Stimulated activated CD4-positive, alpha-beta T cell treated with anti-CD3 and anti-CD28 coated beads, Interleukin-2, amount 100 ng/mL, for 24 hours (primary cell): ENCODE results near the gene PAFAH2.
A peak's percentile ranks its signal among the peaks of the same experiment; 100 is the strongest.

Experiments used
- DNase-seq, 2 donors: peaks; one replicate each; pipeline ENCODE4 v3.0.0-alpha.2; 2020

PAFAH2 gene

DNA sequence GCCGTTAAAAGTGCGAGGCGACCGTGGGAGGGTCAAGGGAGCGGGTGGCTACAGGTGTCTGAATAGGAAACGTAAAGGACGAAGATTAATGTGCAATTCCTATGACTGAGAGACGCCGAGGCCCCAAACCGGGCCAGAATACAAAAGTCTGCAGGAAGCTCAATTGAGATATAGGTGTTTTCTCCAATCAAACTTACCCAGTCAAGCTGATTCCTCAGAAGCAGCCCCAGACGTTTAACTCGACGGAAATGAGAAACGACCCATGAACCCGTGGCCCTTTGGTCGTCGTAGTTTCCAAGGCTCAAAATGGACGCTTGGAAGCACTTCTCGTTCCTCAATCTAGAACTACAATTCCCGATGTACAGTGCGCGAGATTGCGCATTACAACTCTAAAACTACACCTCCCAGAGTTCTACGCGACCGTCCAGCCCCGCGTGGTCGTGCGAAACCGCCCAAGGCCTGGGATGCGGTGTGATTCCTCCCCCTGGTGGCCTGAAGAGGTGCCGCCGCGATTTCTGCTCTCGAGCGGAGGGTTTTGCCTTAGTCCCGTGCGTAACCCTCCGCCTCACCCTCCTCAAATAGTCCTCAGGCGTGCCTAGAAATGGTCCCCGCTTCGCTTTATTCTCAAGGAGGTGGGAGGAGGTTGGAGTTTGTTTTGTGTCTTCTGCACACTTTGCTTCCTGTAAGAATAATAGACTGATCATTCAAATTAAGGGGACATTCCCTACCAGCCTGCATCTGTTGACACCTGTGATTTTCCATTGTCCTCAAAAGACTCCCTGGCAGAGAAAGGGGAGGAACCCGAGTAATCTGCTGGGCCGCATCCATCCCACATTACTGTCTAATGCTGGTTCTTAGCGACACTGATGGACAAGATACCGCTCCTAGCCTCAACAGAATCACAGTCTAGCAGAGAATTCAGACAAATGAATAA is at the start of gene PAFAH2:
Gene PAFAH2, minus strand, starts transcription at position 236 of the 934 bp plus-strand sequence. CDS start 7,247 bp downstream, outside the sequence.
- DNase-seq, result peak; percentile 95 to 96

DNA sequence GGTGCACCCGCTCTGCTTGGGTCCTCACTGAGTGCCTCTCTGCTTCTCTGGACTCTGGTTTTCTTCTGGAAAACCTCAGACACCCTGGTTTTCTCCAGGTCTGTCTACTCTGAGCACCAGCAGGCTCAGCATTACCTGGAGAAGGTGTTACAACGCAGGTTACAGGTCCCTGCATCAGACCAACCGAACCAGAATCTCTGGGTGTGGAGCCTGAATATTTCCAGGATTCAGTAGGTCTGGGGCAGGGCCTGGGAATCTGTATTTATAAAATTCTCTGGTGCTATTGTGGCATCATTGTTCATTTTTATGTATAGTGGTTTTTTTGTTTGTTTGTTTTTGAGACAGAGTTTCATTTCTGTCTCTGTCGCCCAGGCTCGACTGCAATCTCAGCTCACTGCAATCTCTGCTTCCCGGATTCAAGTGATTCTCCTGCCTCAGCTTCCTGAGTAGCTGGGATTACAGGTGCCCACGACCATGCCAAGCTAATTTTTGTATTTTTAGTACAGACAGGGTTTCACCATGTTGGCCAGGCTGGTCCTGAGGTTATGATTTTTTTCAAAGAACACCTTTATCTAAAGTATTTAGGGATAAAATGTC is 49.5 kb upstream of the PAFAH2 start:
- no peak for DNase-seq

DNA sequence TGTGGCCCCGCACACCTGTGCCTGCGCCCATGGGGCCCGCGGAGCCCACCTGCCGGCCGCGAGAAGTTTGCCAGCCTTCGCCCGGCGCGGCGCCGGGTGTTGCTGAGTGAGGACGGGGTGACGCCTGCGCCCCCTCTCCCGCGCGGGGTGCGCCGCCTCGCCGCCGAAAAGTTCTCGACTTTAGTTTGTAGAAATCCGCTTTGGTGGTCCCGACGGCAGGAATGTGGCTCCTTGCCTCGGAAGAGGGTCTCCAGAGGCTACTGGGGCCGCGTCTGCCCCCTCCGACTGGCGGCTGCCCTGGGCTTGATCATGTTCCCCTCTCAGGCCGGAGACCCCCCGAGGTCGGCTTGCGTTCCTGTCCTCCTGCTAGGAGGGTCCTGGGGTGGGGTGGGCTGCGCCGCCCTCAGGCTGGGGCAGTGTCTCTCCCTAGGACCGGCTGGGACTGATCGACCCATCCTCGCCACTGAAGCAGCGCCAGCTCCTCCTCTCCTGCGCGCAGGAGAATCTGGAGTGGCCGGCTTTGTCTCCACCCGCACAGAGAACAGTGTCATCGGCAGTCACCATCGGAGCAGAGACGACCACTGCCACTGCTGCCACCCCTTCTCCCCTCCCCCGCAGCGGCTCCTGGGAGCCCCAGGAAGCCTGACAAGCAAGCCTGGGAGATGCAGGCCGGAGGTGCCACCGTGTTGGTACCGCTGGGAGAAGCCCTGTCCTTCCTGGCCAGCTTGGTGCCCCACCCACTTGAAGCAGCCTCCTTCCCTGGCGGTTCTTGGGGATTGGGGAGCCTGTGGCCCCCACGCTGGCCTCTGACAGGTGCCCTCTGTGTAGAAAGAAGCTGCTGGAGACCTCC is 48.6 kb upstream of the PAFAH2 start:
- no peak for DNase-seq

DNA sequence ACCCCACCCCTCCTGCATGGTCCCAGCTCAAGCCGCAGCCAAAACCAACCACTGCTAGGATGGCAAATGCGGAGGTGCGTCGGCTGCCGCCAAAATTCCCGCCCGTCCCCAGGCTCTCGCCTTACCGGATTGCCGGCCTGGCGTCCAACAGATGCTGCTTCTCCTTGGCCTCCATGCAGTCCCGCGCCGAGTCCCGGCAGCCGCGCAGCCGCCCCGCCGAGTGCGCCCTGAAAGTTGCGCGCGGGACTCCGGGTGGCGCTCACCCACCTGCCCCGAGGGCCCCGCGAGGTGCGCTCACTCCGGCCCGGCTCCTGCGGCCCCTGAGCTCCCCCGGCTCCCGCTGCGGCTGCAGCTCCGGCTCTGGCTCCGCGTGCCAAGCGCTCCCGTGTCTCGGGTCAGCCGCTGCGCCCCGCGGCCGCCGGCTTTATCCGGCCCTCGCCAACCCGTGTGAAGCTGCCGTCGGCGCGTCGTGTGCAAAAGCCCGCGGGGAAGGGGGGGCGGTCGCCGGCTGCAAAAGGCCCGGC is 47.9 kb upstream of the PAFAH2 start, which contains the start of gene SLC30A2:
Gene SLC30A2, minus strand, starts transcription at position 397 of the 524 bp plus-strand sequence. Its CDS starts 222 bp downstream, at position 175.
- peak in 1 of 2 donors; percentile 15 for DNase-seq

DNA sequence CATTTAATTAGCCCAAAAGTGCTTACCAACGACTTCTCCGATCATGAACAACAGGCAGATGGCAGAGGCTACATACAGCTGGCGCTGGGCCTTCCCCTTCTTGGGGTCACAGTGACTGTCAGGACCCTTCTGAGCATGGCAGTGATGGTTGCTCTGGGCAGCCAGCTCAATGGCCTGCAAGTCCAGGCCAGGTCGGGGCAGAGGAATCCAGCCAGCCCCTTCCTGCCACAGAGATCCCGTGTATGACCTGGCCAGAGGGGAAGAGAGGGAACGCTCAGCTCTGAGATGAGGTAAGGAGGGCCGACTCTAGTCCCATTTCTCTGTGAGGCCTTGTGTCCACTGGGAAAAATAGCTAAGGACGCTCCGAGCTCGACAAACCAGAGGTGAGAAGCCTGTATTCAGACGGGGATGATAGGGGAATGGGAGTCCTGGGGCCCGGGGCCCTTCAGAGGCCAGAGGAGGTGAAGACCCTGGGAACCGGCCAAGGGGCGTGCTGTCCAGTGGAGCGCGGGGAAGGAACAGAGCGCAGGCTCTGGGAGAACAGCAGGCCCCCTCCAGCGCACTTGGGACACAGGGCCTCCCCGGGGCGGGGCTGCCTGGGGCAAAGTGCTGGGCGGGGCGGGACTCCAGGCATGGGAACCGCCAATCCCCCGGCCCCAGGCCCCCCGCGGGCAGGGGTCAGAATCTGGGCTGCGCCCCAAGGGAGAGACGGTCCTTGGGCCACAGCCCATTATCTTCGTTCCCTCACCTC is 47.3 kb upstream of the PAFAH2 start:
- DNase-seq, result no peak

DNA sequence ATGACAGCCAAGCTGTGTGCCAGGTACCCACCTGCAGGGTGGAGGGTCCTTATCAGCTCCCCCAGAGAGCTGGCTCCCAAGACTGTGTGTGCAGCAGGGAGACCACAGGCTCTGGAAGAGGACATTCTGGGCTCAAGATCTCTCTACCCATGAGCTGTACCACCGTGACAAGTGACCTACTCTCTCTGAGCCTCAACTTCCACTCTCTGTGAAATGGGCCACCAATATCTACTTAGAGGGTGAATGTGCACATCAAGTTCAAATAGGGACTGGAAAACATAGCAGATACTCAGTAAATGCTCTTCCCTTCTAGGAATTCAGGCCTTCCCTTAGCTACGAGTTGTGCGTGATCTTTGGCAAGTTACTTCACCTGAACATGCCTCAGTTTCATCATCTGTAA is 46.6 kb upstream of the PAFAH2 start:
- DNase-seq, result no peak

DNA sequence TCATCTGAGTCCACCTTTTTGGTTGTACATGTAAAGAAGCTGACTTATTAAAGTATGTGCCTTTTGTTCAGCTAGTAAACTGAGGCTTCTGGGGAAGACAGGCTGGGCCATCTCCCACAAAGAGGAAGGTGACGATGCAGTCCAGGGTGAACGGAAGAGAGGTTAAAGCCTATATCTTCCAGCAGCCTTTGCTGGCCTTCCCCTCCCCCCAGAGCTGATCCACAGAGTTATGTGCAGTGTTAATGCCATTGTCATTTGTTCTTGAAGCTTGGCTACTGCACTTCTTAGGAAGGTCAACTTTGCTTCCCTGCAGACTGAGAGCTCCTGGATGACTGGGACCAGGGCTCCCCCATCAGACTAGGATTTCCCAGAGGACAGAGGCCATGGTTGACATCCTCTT is 45.9 kb upstream of the PAFAH2 start:
- DNase-seq, result no peak

DNA sequence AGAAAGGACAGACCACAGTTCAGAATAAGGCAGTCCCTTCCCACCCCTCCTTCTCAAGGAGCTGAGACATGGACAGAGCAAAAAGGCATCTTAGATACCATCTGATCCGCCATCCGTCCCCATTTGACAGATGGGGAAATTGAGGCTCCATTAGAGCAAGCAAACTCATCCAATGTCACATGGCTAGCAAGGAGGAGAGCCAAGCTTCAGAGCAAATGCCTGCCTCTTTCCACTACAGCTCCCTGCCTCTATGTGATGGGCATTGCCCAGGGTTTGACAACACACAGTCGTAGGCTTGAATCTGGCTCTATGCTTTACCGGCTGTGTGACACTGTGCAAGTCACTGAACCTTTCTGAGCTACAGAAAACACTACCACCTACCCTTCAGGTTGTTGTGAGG is 44.1 kb upstream of the PAFAH2 start:
- no peak for DNase-seq

DNA sequence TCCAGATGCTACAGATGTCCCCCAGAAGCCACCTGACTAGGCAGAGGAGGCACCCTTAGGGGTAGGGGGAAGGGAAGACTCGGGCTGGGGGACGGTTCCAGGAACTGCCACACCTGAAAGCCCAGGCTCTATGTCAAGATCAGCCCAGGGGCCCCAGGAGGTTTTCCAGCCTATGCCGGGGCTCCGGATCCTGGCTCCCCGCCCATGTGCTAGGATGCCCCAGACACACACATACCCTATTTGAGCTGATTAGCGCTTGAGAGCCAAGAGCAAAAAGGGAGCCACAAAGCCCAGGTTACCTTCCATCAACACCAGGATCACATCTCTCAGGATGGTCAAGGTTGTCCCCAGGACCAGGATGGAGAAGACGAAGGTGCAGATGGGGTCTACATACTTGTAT is 43.5 kb upstream of the PAFAH2 start:
- DNase-seq, result no peak

DNA sequence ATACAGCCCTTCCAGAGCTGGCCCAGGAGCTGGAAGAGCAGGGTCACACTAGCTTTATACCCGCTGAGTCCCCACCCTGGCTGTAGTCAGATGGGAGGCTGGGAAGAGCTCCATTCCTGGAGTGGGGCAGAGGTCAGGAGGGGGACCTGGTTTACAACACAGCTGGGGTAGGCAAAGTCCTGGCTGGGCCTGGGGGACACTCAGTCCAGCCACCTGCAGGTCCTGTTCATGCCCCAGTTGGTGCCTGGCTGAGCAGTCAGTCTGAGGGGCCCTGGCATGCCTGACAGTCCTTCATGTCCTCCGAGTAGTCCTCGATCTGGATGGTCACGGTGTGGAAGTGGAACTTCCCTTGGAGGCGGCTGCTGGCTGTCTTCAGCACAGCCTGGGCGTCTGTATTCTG is 41.0 kb upstream of the PAFAH2 start:
- DNase-seq, result no peak

DNA sequence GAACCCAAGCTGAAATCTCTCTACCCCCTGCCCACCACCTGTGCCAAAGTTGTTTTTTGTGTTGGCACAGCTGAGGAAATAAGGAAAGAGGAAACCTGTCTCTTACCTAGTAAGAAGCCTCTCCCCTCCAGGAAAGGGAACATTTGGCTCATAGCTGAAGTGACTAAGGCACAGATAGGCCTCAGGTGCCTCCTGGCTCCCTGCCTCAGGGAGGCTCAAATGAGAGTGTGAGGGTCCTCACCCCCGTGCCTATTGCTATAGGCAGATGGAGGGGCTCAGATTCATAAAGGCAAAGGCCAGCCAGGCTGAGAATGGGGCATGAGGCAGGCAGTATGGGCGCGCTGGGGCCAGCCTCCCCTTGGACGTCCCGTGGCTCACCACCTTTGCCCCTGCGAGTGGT is 40.6 kb upstream of the PAFAH2 start:
- no peak for DNase-seq

DNA sequence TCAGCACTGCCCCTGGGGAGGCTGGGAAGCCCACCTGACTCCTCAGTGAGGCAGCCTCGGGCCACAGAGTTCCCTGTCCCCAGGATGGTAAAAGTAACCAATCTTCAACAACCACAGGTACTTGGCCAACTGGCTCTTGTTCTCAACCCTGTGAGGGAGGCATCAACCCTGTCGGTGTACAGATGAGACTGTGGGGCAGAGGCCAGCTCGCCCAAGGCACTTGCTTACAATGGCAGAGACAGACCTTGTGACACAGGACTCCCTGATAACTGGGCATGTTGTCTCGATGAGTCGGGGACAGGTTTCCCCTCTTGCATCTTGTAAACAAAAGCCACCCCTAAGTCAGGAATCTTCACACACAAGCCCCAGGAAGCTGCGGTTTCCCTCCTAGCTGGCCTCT is 40.0 kb upstream of the PAFAH2 start:
- DNase-seq, result no peak

DNA sequence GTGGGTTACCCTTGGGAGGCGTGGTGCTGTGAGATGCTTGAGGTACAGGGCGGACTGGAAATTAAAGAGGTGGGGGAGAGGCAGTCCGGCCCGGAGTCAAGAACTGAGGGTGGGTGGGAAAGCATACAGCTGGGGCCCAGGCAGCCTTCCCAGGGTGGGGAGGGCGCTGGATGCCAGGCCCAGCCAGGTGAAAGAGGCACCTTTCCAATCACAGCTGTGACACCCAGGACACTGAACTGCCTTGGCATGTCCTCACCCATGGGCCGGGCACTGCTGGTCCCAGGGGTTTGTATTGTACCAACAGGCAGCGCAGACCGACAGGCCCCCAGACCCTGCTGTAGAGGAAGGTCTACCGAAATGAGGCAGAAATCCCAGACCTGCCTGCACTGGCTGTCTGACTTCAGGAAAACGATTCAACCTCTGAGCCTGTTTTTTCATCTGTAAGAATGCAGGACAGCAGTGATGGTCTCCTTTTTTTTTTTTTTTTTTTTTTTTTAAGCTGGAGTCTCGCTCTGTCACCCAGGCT is 39.0 kb upstream of the PAFAH2 start:
- DNase-seq, result no peak

DNA sequence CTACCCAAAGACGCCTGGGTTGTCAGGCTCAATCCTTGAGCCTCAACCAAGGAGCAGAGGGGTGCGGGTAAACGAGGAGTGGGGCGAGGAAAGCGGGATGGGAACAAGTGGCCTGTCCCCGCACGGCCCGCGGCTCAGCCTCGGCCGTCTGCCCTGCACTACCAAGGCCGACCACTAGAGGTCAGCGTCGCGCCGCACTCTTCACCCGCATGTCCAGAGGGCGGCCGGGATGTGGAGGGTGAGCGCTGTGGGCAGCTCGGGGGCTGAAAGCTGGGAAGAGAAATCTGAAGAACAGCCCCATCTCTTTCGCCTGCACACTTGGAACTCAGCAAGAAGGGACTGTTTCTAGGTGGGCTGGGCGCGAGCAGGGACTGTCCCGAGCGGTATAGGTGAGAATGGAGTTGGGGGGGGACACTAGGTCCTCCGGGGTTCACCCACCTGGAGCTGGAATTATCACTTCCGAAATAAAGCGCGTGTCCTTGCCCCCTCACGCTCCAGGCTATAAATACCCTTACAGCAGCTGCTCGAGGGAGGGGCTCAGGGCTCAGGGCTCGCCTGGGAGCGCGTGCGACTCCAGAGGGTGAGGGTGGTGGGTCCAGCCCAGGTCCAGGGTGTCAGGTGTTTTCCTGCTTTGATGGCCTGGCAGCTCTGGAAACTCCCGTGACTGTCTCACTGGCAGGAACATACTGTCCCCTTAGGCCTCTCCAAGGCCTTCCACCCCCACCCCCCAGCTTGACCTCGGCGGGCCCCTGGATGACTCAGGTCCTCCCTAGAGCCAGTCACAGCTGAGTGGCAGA is 38.3 kb upstream of the PAFAH2 start:
- DNase-seq, result peak; percentile 85

DNA sequence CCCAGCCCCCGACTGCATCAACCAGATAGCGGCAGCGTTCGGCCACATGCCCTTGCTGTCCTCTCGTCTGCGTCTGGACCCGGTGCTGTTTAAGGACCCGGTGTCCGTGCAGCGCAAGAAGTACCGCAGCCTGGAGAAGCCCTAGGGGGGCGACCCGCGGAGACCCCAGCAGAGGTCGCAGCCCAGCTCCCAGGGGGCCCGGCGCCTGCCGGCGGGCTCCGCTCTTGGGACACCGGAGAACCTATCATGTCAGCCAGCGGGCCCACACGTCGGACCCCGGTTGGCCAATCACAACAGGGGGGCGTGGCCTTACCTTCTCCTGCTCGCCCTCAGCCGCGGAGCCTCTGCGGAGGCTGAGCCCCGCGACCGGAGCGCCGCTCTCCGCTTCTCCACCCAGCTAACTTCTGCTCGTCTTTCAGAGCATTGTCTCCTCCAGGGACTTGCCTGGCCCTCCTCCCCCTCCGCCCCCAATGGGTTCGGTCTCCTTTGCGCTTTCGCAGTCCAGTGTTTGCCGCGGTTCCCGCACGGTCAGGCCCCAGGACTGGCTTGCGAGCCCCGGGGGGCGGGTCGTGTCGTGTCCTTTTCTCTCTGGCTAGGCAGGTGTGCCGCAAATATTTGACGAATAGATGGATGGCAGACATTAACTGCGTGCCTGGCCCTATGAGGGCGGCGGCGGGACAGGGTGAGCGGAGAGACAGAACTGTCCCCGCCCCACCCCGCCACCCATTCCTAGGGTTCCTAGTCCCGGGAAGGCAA is 37.5 kb upstream of the PAFAH2 start:
- DNase-seq, result peak; percentile 94

DNA sequence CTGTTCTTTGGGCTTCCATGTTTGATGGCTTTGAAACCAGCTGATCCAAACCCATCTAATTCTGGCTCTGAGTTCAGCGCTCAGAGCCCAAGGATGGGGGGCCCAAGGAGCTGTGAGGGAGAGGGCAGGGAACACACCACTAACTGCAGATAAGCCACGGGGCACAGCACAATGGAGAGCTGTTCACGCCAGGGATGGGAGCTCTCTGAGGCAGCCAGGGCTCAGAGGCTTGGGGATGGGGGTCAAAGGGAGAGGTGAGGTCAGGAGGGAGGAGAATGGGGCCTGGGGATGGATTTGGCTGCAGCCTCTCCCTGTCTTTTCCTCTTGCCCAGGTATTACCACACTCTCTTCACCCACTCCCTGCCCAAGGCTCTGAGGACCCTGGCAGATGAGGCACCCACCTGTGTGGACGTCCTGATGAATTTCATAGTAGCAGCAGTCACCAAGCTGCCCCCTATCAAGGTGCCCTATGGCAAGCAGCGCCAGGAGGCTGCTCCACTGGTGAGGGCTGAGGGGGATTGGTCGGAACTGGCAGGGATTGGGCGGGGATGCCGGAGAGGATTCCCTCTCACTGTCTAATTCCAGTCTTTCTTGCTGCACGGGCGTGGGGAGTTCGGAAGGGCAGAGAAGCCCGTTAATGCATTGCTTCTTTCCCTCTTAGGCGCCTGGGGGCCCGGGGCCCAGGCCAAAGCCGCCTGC is 36.8 kb upstream of the PAFAH2 start:
- no peak for DNase-seq

DNA sequence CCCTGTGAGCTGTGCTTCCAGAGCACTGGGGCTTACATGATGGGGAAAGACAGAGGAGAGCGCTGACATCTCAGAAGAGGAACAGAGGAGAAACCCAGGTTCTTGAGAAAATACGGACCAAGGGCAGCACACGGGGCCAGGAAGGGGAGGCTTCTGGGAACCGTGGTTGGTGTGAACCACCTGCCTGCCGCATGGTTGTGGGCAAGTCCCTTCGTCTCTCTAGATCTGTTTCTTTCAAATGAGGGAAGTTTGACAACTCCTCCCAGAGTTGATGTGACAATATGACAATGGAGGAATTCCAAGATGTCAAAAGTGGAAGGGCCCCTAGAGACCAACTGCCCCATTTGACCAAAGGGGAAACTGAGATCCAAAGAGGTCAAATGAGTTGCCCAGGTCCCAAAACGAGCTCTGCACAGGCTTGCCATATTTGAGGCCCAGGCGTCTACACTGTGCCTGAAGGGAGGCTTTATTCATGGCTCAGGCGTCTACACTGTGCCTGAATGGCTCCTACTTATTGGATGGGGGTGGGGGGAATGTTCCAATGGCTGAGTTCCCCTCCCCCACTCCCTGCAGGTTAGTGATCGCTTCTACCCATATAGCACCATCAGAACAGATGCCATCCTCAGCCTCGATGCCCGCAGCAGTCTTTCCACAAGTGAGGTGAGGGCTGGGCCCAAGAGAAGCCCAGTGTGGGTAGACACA is 34.9 kb upstream of the PAFAH2 start:
- DNase-seq, result no peak

DNA sequence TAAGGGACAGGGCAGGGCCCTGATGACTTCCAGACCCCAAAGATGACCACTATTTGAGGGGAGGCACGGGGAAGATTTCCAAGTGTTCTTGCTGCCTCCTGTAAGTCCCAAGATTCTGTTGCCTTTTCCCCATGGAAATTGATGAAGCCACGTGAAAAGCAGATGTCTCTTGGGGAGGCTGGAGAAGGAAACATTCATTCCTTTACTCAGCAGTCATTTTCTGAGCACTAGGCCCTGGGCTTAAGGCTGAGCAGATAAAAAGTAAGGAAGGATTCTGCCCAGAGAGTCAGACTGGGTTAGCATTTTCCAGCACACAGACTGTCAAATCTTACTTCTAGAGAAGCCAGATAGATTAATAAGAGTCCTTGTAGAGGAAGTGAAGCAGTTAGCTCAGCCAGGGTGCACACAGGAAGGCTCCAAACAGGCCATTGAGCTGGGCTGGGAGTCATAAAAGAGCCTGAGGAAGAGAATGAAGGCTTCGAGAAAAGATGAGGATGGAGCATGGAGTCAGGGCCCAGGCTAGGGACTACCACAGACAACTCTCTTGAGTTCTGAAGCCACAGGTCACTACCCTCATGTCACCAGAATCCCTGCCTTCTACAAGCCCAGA is 33.9 kb upstream of the PAFAH2 start:
- no peak for DNase-seq

DNA sequence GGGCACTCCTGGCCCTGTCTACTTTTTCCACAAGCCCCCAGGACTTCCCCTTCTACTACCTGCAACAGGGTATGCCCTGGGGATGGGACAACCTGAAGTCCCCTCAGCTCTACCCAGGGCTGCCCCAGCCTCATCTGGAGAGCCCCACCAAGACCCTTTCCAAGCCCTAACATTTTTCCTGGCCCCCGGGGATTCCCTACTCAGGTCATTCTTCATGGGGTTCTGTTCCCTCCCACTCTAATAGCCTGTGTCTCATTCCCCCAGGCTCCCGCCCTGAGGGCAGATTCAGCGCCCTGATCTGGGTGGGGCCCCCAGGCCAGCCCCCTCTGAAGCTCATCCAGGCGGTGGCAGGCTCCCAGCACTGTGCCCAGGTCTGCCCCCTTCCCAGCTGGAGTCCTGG is 33.3 kb upstream of the PAFAH2 start:
- no peak for DNase-seq
